ENCODE data around the gene BANP.
"Not testable (repeated sequence)": the region's sequence is repeated elsewhere in the genome, so short reads cannot be mapped to it uniquely, and the experiment has no call there.

The BANP gene

DNA sequence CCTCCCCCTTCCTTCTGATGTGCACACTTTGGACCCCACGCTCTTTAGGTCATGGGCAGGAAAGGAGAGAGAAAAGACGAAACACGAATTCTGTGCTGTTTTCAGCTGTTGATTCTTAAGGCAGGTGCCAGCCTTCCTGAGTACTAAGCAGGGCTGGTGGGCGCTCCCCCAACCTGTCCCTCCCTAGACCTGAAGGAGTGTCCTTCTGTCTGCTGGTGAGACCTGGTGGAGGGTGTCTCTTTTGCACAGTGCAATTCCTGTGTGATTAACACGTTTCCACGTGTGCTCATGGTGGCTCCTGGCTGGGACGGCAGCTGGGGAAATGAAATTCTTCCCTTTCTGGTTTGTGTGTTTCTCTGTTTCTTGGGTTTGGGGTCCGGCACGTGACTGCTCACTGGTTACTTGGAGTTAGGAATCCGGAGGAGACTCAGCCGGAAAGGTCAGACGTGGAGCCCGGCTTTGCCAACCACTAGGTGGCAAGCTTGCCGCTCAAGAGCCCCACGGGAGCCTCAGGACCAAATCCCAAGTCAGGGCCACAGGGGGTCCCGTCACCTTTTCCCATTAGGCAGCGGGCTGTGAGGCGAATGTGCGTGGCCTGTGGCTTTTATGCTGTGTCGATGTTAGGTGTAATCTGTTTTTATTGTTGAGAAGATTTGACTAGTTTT is 32.0 kb downstream of the BANP start:
- H2AK5ac ChIP-seq (ENCODE audit: low read depth, low read length); H2BK5ac ChIP-seq (ENCODE audit: low read length); H3K18ac ChIP-seq (ENCODE audit: low read length); H3K79me1 ChIP-seq (ENCODE audit: low read depth, low read length); H2BK15ac ChIP-seq (ENCODE audit: low read length); H3K14ac ChIP-seq (ENCODE audit: low read length); H3K27ac ChIP-seq (replicated peaks; ENCODE audit: low read length); H3K4me3 ChIP-seq (ENCODE audit: low read length in 2 of 2); H4K91ac ChIP-seq (ENCODE audit: low read depth, low read length, poor library complexity); DNase-seq (ENCODE audit: low spot score); H3K27me3 ChIP-seq (ENCODE audit: control insufficient read depth in 3 of 3, insufficient read depth in 3 of 3, low read depth in 1 of 3, low read length in 3 of 3); H2BK12ac ChIP-seq (ENCODE audit: low read length); H3K4me1 ChIP-seq (ENCODE audit: control insufficient read depth in 2 of 2, insufficient read depth in 1 of 2, low read depth in 1 of 2, low read length in 2 of 2); H3K23ac ChIP-seq (ENCODE audit: low read depth, low read length, poor library complexity); H2AFZ ChIP-seq (ENCODE audit: low read length); H3K4me2 ChIP-seq (ENCODE audit: insufficient read depth, low read length, poor library complexity, severe bottlenecking); H4K8ac ChIP-seq (ENCODE audit: low read depth, low read length); H2BK120ac ChIP-seq (ENCODE audit: low read depth, low read length); H3K9me3 ChIP-seq (replicated peaks in 1 of 2; ENCODE audit: control insufficient read depth in 2 of 2, insufficient read depth in 1 of 2, low read depth in 1 of 2, low read length in 2 of 2); H3K4ac ChIP-seq (ENCODE audit: low read length): not testable (repeated sequence)
- peak overlapping the region; percentile 24 for H3K9ac ChIP-seq (ENCODE audit: low read depth, low read length, poor library complexity)
- H3K36me3 ChIP-seq (replicated peaks in 1 of 2; ENCODE audit: control insufficient read depth in 2 of 2, insufficient read depth in 2 of 2, low read length in 2 of 2) = peaks cover 5 to 18% of the 10 kb centered on the region in 2 donors
- no CpG with 5 or more reads among the region's 20 CpGs for whole genome bisulfite sequencing, 2 donors (ENCODE audit: extremely low coverage in 2 of 2, insufficient read length in 2 of 2, insufficient replicate concordance in 1 of 2)

DNA sequence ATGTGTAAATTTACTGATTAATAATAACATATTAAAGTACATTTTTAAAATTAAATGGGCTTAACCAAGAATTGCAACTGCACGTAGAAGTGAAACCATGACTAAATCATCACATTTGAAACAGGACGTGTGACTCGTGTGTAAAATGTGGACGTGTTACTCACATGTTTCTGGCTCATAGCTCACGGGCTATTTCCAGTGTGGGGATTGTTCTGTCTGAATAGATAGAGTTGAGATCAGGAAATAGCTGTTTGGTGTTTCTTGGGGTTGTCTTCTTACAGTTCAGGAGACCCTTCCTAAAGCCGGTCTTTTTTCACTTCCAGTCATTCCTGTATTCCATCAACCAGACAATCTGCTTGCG is 32.5 kb downstream of the BANP start:
- not testable (repeated sequence) for H3K4me1 ChIP-seq (ENCODE audit: control insufficient read depth in 2 of 2, insufficient read depth in 1 of 2, low read depth in 1 of 2, low read length in 2 of 2); H4K91ac ChIP-seq (ENCODE audit: low read depth, low read length, poor library complexity); H3K79me1 ChIP-seq (ENCODE audit: low read depth, low read length); DNase-seq (ENCODE audit: low spot score); H2AFZ ChIP-seq (ENCODE audit: low read length); H3K4ac ChIP-seq (ENCODE audit: low read length); H3K27ac ChIP-seq (replicated peaks; ENCODE audit: low read length); H3K4me3 ChIP-seq (ENCODE audit: low read length in 2 of 2); H2BK12ac ChIP-seq (ENCODE audit: low read length); H3K9me3 ChIP-seq (replicated peaks in 1 of 2; ENCODE audit: control insufficient read depth in 2 of 2, insufficient read depth in 1 of 2, low read depth in 1 of 2, low read length in 2 of 2); H4K8ac ChIP-seq (ENCODE audit: low read depth, low read length); H3K9ac ChIP-seq (ENCODE audit: low read depth, low read length, poor library complexity); H3K14ac ChIP-seq (ENCODE audit: low read length); H3K4me2 ChIP-seq (ENCODE audit: insufficient read depth, low read length, poor library complexity, severe bottlenecking); H3K23ac ChIP-seq (ENCODE audit: low read depth, low read length, poor library complexity); H2BK120ac ChIP-seq (ENCODE audit: low read depth, low read length); H2BK5ac ChIP-seq (ENCODE audit: low read length); H2AK5ac ChIP-seq (ENCODE audit: low read depth, low read length); H3K18ac ChIP-seq (ENCODE audit: low read length); H3K27me3 ChIP-seq (ENCODE audit: control insufficient read depth in 3 of 3, insufficient read depth in 3 of 3, low read depth in 1 of 3, low read length in 3 of 3); H2BK15ac ChIP-seq (ENCODE audit: low read length)
- H3K36me3 ChIP-seq (replicated peaks in 1 of 2; ENCODE audit: control insufficient read depth in 2 of 2, insufficient read depth in 2 of 2, low read length in 2 of 2) = peaks cover 5 to 15% of the 10 kb centered on the region in 2 donors
- no CpG with 5 or more reads among the region's 7 CpGs for WGBS, 2 donors (ENCODE audit: extremely low coverage in 2 of 2, insufficient read length in 2 of 2, insufficient replicate concordance in 1 of 2)

DNA sequence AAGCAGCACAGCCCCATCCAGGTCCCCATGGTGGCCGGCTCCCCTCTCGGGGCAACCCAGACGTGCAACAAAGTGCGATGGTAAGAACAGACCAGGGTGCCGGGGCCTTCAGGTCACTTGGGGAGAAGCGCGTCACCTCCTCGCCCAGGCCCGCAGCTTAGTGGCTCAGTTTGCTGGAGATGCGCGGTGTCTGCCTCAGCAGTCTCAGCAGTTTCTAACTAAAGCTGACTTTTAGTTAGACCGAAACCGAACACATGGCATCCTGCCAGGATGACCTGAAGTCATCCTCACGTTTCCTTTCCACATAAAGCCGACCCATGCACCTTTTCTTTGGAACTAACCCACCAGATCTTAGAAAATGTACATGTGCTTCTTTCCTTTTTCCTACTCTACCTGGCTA is 32.9 kb downstream of the BANP start:
- H3K18ac ChIP-seq (ENCODE audit: low read length); H4K8ac ChIP-seq (ENCODE audit: low read depth, low read length); H2AK5ac ChIP-seq (ENCODE audit: low read depth, low read length); DNase-seq (ENCODE audit: low spot score); H3K4me2 ChIP-seq (ENCODE audit: insufficient read depth, low read length, poor library complexity, severe bottlenecking); H2AFZ ChIP-seq (ENCODE audit: low read length); H3K27ac ChIP-seq (replicated peaks; ENCODE audit: low read length); H3K27me3 ChIP-seq (ENCODE audit: control insufficient read depth in 3 of 3, insufficient read depth in 3 of 3, low read depth in 1 of 3, low read length in 3 of 3); H2BK12ac ChIP-seq (ENCODE audit: low read length); H3K9me3 ChIP-seq (replicated peaks in 1 of 2; ENCODE audit: control insufficient read depth in 2 of 2, insufficient read depth in 1 of 2, low read depth in 1 of 2, low read length in 2 of 2); H2BK120ac ChIP-seq (ENCODE audit: low read depth, low read length); H3K23ac ChIP-seq (ENCODE audit: low read depth, low read length, poor library complexity); H2BK5ac ChIP-seq (ENCODE audit: low read length); H4K91ac ChIP-seq (ENCODE audit: low read depth, low read length, poor library complexity); H3K14ac ChIP-seq (ENCODE audit: low read length); H3K4me3 ChIP-seq (ENCODE audit: low read length in 2 of 2); H3K9ac ChIP-seq (ENCODE audit: low read depth, low read length, poor library complexity); H3K79me1 ChIP-seq (ENCODE audit: low read depth, low read length); H3K4me1 ChIP-seq (ENCODE audit: control insufficient read depth in 2 of 2, insufficient read depth in 1 of 2, low read depth in 1 of 2, low read length in 2 of 2); H2BK15ac ChIP-seq (ENCODE audit: low read length); H3K4ac ChIP-seq (ENCODE audit: low read length): not testable (repeated sequence)
- peaks cover 5 to 15% of the 10 kb centered on the region in 2 donors for H3K36me3 ChIP-seq (replicated peaks in 1 of 2; ENCODE audit: control insufficient read depth in 2 of 2, insufficient read depth in 2 of 2, low read length in 2 of 2)
- WGBS, 2 donors (ENCODE audit: extremely low coverage in 2 of 2, insufficient read length in 2 of 2, insufficient replicate concordance in 1 of 2) = no CpG with 5 or more reads among the region's 15 CpGs

DNA sequence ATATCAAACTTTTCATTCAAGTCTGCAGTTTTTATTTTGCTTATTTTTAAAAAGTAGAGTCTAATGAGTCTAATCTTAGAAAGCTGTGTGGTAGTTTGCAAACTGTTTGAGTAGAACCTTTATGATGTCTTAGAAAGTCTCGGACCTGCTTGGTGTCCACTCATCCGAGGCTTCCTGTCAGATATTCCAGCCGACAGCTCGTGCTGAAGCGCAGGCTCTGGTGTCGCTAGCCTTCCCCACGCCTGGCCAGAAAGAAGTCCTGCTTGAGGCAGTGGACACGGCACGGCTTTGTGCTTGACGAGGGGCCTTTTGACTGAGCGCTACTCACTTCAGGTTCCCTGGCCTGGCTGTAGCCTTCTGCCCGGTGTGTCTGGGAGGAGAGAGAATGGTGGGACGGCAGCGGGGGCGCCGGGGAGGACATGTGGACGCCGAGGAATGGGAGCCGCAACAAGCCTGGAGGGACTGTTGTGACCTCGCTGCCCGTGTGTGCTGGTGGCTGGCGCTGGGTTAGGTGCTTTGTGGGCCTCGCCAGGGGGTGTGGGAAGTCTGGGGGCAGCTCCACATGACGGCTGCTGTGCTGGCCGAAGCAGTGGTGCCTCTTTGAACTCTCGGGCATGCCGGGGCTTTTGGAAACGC is 33.5 kb downstream of the BANP start:
- no CpG with 5 or more reads among the region's 28 CpGs for WGBS, 2 donors (ENCODE audit: extremely low coverage in 2 of 2, insufficient read length in 2 of 2, insufficient replicate concordance in 1 of 2)
- Histone ChIP-seq H3K36me3 (replicated peaks in 1 of 2; ENCODE audit: control insufficient read depth in 2 of 2, insufficient read depth in 2 of 2, low read length in 2 of 2) (peaks cover 5 to 15% of the 10 kb centered on the region in 2 donors), H2BK5ac (ENCODE audit: low read length) (no peak overlapping the region), H2AFZ (ENCODE audit: low read length) (no peak overlapping the region), H2BK15ac (ENCODE audit: low read length) (no peak overlapping the region), H3K4me3 (ENCODE audit: low read length in 2 of 2) (no peak overlapping the region), H2AK5ac (ENCODE audit: low read depth, low read length) (no peak overlapping the region), H3K23ac (ENCODE audit: low read depth, low read length, poor library complexity) (peak overlapping the region; percentile 57), H3K4ac (ENCODE audit: low read length) (no peak overlapping the region), H4K8ac (ENCODE audit: low read depth, low read length) (no peak overlapping the region), H3K79me1 (ENCODE audit: low read depth, low read length) (peaks cover 5% of the 10 kb centered on the region), H3K9ac (ENCODE audit: low read depth, low read length, poor library complexity) (no peak overlapping the region), H3K14ac (ENCODE audit: low read length) (no peak overlapping the region), H4K91ac (ENCODE audit: low read depth, low read length, poor library complexity) (no peak overlapping the region), H2BK12ac (ENCODE audit: low read length) (no peak overlapping the region), H2BK120ac (ENCODE audit: low read depth, low read length) (no peak overlapping the region), H3K4me2 (ENCODE audit: insufficient read depth, low read length, poor library complexity, severe bottlenecking) (no peak overlapping the region), H3K27me3 (ENCODE audit: control insufficient read depth in 3 of 3, insufficient read depth in 3 of 3, low read depth in 1 of 3, low read length in 3 of 3) (no peaks in the 10 kb centered on the region), H3K4me1 (ENCODE audit: control insufficient read depth in 2 of 2, insufficient read depth in 1 of 2, low read depth in 1 of 2, low read length in 2 of 2) (no peaks in the 10 kb centered on the region), H3K27ac (replicated peaks; ENCODE audit: low read length) (no peak overlapping the region), H3K9me3 (replicated peaks in 1 of 2; ENCODE audit: control insufficient read depth in 2 of 2, insufficient read depth in 1 of 2, low read depth in 1 of 2, low read length in 2 of 2) (no peaks in the 10 kb centered on the region), H3K18ac (ENCODE audit: low read length) (no peak overlapping the region)
- DNase-seq (ENCODE audit: low spot score) = no peak

All from neuronal stem cell (in vitro differentiated cells).